AML-193 (cell line): ENCODE results near the gene WDFY4.
A peak's percentile ranks its signal among the peaks of the same experiment; 100 is the strongest.

Experiments used
- DNase-seq, 2 experiments: peaks; one replicate each; lab custom pipeline; 2025; lab: John Stamatoyannopoulos, UW

Gene WDFY4

GRCh38 chr10:48714088-48714487, 29.4 kb downstream of the WDFY4 start:
- peak; percentile 76 to 82 for DNase-seq

DNA sequence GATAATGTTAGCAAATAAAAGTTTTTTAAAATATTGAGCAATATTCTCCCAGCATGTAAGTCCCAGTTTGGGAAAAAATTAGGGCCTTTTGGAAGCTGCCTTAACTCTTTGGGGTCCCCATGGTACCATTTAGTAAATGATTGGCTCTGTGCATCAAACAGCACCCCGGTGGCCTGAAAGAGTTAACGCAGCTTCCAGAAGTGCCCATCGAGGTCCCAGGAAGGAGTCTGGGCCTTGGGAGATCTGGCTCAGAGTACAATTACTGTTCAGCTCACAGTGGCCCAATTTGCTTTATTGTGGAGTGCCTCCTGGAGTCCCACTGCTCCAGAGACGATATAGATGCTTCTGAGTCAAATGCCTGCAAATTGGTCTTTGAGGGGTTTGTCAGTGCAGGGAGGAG, 31.7 kb downstream of the WDFY4 start:
- no peak for DNase-seq

DNA sequence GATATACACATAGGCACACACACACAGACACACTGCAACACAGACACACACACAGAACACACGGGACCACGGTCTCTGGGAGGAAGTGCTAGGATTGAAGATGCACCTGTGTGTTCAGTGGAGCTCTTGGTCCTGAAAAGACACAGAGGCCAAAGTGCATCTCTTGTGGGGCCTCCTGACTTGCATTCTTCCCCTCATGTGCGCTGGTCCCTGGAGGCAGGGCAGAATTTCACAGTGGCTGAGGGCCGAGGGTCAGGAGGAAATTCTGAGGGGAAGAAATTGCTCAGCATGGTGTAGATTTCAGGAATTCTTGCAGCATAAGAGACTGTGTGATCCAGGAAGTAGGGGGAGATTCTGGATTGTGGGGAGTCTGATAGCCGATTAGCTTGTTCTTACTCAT, 35.9 kb downstream of the WDFY4 start:
- no peak for DNase-seq

GRCh38 chr10:48722153-48723145, 37.8 kb downstream of the WDFY4 start:
- no peak for DNase-seq

- no peak for DNase-seq
Measured at GRCh38 chr10:48724127-48724526, 39.5 kb downstream of the WDFY4 start.

DNA sequence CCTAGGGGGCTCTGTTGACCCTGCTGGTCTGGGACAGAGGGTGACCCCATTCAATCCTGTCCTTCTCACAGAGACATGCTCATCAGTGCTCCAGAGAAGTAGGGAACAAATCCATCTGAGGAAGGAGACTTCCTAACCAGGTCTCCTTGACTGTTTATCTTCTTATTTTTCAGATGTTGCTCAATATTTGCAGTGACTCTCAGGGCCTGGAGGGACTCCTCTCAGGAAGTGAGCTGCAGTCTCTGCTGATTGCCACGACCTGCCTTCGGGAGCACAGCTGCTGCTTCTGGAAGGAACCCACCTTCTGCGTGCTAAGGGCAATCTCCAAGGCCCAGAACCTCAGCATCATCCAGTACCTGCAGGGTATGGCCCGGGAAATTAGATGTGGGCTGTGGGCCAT, 41.0 kb downstream of the WDFY4 start:
- peak; percentile 10 to 17 for DNase-seq

GRCh38 chr10:48727866-48728265, 43.2 kb downstream of the WDFY4 start:
- no peak for DNase-seq

DNA sequence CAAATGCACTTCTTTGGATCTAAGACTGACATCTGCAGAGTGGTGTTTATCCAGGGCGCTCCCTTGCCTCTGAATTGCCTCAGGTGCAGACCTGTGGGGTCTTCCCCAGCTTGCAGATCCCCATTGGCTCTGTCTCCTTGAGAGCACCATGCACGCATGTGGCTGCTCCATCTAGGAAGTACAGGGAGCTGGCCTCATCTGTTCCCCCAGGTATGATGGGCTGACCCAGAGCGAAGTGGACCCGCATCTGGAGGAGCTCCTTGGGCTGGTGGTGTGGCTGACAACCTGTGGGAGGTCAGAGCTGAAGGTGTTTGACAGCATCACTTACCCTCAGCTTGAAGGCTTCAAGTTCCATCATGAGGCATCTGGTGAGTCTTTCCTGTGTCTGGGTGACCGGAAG, 44.5 kb downstream of the WDFY4 start:
- no peak for DNase-seq

DNA sequence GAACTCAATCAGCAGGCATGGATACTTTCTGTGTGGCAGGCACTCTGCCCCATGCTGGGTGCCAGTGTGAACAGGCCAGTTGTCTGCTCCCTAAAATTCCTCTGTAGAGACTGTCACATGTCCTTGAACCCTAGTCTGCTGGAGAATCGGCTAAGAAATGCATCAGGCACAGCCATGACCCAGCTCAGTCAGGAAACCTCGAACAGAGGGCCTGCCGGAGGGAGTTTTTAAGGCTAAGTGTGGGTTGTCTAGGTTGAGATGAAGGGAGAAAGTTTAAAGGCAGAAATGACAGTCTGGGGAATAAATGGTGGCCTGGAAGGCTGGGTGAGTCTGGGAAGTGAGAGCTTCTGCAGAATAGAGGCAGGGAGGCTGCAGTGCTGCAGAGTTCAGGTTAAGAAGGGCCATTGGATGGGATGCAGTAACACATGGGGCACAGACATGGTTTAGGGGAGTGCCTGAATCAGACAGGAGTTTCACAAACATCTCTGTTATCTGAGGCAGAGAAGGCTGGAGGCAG, 45.3 kb downstream of the WDFY4 start:
- no peak for DNase-seq

DNA sequence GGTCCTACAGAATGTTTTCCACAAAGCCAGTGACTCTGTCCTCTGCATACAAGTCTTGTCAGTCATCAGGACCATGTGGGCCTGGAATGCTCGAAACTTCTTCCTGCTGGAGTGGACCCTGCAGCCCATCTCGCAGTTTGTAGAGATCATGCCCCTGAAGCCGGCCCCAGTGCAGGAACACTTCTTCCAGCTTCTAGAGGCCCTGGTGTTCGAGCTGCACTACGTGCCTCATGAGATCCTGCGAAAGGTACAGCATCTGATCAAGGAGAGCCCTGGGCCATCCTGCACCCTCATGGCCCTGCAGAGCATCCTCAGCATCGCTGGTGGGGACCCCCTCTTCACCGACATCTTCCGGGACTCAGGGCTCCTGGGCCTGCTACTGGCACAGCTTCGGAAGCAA, 46.5 kb downstream of the WDFY4 start:
- no peak for DNase-seq

GRCh38 chr10:48731654-48732053, 47.0 kb downstream of the WDFY4 start:
- no peak for DNase-seq

- DNase-seq = no peak
Measured at GRCh38 chr10:48733329-48733728, 48.7 kb downstream of the WDFY4 start.

DNA sequence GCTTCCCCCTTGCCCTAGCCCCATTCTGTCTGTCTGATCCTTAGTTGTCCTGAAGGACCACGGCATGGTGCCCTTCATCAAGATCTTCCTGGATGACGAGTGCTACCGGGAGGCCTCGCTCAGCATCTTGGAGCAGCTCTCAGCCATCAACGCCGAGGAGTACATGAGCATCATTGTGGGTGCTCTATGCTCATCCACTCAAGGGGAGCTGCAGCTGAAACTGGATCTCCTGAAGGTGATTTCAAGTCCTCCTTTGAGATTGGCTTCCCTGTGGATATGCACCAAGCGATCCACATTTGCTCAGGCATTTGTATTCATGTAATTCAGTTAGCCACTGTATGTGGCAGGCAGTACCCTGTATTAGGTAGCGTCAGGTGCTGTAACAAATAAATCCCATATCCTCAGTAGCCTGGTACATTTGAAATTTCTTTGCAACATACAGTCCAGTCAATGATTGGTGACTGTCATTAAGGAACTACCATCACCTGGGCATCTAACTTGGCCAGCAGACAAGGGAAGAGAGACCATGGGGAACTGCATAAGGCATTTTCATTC, 51.2 kb downstream of the WDFY4 start:
- DNase-seq = no peak

GRCh38 chr10:48736596-48736995, 51.9 kb downstream of the WDFY4 start:
- no peak for DNase-seq

GRCh38 chr10:48737886-48738285, 53.2 kb downstream of the WDFY4 start:
- no peak for DNase-seq

GRCh38 chr10:48739170-48739569, 54.5 kb downstream of the WDFY4 start:
- DNase-seq = no peak

GRCh38 chr10:48740015-48740707, 55.5 kb downstream of the WDFY4 start:
- no peak for DNase-seq

DNA sequence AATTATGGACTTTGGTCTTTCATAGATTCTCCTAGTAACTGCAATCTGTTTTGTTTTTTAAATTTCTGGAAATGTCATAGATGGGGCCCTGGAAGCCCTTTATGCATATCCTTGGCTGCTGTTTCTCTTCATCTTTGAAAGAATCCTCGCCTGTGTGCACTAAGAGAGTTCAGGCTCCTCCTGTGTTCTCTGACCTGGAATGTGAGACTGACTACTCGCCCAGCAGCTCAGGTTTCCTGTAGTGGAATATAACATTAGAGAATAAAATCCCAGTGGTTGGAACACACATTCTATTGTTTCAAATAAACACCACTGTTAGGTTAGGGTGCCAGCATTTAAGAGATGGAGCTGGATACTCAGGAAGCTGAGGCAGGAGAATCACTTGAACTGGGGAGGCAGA, 56.3 kb downstream of the WDFY4 start:
- no peak for DNase-seq

DNA sequence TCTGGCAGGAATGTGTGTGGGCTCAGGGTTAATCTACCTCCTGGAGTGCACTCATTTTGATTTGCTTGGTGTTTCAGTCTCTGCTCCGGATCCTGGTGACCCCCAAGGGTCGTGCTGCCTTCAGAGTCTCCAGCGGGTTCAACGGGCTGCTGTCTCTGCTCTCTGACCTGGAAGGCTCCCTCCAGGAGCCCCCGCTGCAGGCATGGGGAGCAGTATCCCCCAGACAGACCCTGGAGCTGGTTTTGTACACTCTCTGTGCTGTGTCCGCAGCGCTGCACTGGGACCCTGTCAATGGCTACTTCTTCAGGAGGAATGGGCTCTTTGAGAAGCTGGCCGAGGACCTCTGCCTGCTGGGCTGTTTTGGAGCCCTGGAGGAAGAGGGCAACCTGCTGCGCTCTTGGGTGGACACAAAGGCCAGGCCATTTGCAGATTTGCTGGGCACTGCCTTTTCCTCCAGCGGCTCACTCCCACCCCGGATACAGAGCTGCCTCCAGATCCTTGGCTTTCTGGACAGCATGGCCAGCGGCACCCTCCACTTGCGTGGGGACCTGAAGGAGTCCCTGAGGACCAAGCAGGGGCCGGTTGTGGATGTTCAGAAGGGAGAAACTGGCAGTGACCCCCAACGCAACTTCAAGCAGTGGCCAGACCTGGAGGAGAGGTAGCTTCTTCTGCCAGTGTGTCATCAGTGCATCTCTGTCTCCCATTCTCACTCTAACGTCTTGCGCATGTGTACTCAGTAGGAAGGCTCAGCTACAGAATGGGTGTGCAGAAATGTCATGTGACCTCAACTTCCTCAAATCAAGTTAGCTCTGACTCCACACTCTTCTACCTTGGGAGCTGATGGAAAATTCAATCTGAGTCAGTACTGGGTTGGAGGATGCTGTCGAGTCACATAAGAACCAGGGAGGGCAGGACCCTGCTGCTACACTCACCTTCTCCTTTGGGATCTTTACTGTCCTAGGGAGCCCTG, 58.5 kb downstream of the WDFY4 start:
- DNase-seq = no peak

GRCh38 chr10:48744587-48744986, 59.9 kb downstream of the WDFY4 start:
- no peak for DNase-seq

GRCh38 chr10:48745662-48746245, 61.1 kb downstream of the WDFY4 start:
- no peak for DNase-seq
